GM12878 (cell line): ENCODE results near the gene GAS2. TPM values are rescaled to one million over a fixed set of nuclear protein-coding genes. Genes with fewer than 3 reads are reported as not detected.
A peak's percentile ranks its signal among the peaks of the same experiment; 100 is the strongest.

ENCODE experiments used
- BMI1 ChIP-seq: fragments of 450-650 bp; IDR thresholded peaks from 2 replicates; pipeline ENCODE4 v1.6.1; 2016; ENCODE audit warnings: mild to moderate bottlenecking, moderate library complexity, borderline replicate concordance
- CBX5 ChIP-seq: sonication (generic); IDR thresholded peaks from 2 replicates; pipeline ENCODE4 v1.6.1; 2016; ENCODE audit warnings: low read depth, moderate library complexity, mild to moderate bottlenecking, inconsistent platforms
- CREB1 ChIP-seq: IDR thresholded peaks from 2 replicates; pipeline ENCODE4 v1.6.1; 2012; ENCODE audit warnings: low read depth, mild to moderate bottlenecking, inconsistent platforms
- GATAD2B ChIP-seq: fragments of 450-650 bp; conservative IDR thresholded peaks from 2 replicates; pipeline ENCODE4 v1.6.1; 2017; ENCODE audit warnings: low read depth, mild to moderate bottlenecking, moderate library complexity
- IKZF2 ChIP-seq, 2 experiments: fragments of 450-650 bp; IDR thresholded peaks; 2 replicates each; pipeline ENCODE4 v1.6.1; 2017; ENCODE audit warnings: mild to moderate bottlenecking in 2 of 2, moderate library complexity in 2 of 2
- IRF5 ChIP-seq: fragments of 450-650 bp; IDR thresholded peaks from 2 replicates; pipeline ENCODE4 v1.6.1; 2017; ENCODE audit warnings: borderline replicate concordance
- MTA2 ChIP-seq: fragments of 450-650 bp; IDR thresholded peaks from 2 replicates; pipeline ENCODE4 v1.6.1; 2016; ENCODE audit warnings: low read depth, mild to moderate bottlenecking, moderate library complexity
- MXI1 ChIP-seq: fragments of 150-350 bp; IDR thresholded peaks from 2 replicates; pipeline ENCODE4 v1.6.1; 2011; ENCODE audit warnings: low read depth, mild to moderate bottlenecking, inconsistent platforms, low read length, improper control_type of control experiment
- NR2F1 ChIP-seq: fragments of 450-650 bp; conservative IDR thresholded peaks from 2 replicates; pipeline ENCODE4 v1.6.1; 2017; ENCODE audit warnings: mild to moderate bottlenecking
- PBX3 ChIP-seq: IDR thresholded peaks from 2 replicates; pipeline ENCODE4 v1.6.1; 2011; ENCODE audit warnings: mild to moderate bottlenecking, low read depth, low read length, moderate library complexity; ENCODE audit not compliant: insufficient replicate concordance
- POLR2AphosphoS5 ChIP-seq: IDR thresholded peaks from 2 replicates; pipeline ENCODE4 v1.6.1; 2011; ENCODE audit warnings: mild to moderate bottlenecking, low read length, inconsistent platforms
- RAD21 ChIP-seq: IDR thresholded peaks from 2 replicates; pipeline ENCODE4 v1.6.1; 2011; ENCODE audit warnings: mild to moderate bottlenecking, low read depth, low read length, moderate library complexity; ENCODE audit not compliant: insufficient read depth
- SMARCA5 ChIP-seq: fragments of 450-650 bp; IDR thresholded peaks from 2 replicates; pipeline ENCODE4 v1.6.1; 2017; ENCODE audit warnings: mild to moderate bottlenecking
- SREBF1 ChIP-seq: IDR thresholded peaks from 2 replicates; pipeline ENCODE4 v1.6.1; 2012; ENCODE audit warnings: mild to moderate bottlenecking, low read length
- TCF3 ChIP-seq: IDR thresholded peaks from 2 replicates; pipeline ENCODE4 v1.6.1; 2012; ENCODE audit warnings: low read depth, mild to moderate bottlenecking, low read length, borderline replicate concordance; ENCODE audit not compliant: insufficient read depth
- YY1 ChIP-seq: IDR thresholded peaks from 2 replicates; pipeline ENCODE4 v1.6.1; 2011; ENCODE audit warnings: low read depth, mild to moderate bottlenecking, low read length
- ZBTB33 ChIP-seq: fragments of 450-650 bp; IDR thresholded peaks from 2 replicates; pipeline ENCODE4 v1.6.1; 2017; ENCODE audit warnings: mild to moderate bottlenecking
- ZNF217 ChIP-seq: fragments of 450-650 bp; IDR thresholded peaks from 2 replicates; pipeline ENCODE4 v1.6.1; 2017; ENCODE audit warnings: antibody characterized with exemption, mild to moderate bottlenecking
- ZNF24 ChIP-seq: fragments of 450-650 bp; IDR thresholded peaks from 2 replicates; pipeline ENCODE4 v1.6.1; 2017; ENCODE audit warnings: antibody characterized with exemption, mild to moderate bottlenecking
- polyA plus RNA-seq, 11 experiments: library from polyadenylated mRNA; depleted of rRNA in 4 of 11; unstranded in 6 of 11; stranded (reverse) in 5 of 11; fragments of >200 nt; fragmentation: Nextera tagmentation in 4 of 11; fragmentation: Illumina TruSeq in 1 of 11; extraction: Ambion mirVana in 4 of 11; extraction: Trizol in 1 of 11; gene quantifications; 1 replicate in 1 of 11; 2 replicates in 10 of 11; pipeline versions ENCODE4 v1.2.1 to v1.2.3, GENCODE V29; 2011 to 2016; ENCODE audit warnings: inconsistent platforms in 2 of 11, missing spikeins in 2 of 11, low read depth in 1 of 11
- total RNA-seq, 4 experiments: library from RNA; depleted of rRNA in 3 of 4; stranded (reverse); fragments of >200 nt in 3 of 4; fragmentation: Illumina TruSeq in 1 of 4; extraction: Trizol in 1 of 4; gene quantifications; 2 replicates each; pipeline versions ENCODE4 v1.2.1 to v1.2.3, GENCODE V29; 2013 to 2021
- TF ChIP-seq, protein P1 (sequence below): IDR thresholded peaks from 2 replicates; pipeline ENCODE4 v1.6.1; 2011; ENCODE audit warnings: low read depth, mild to moderate bottlenecking, low read length, moderate library complexity, borderline replicate concordance; ENCODE audit errors: extremely low read depth
- TF ChIP-seq, protein P2 (sequence below): fragments of 450-650 bp; formaldehyde crosslinking; IDR thresholded peaks from 2 replicates; pipeline ENCODE4 v1.5.0; 2022; ENCODE audit warnings: mild to moderate bottlenecking, missing genetic modification characterization

Gene GAS2
- total and polyA plus RNA-seq, 10 of the 15 experiments (the other 5 are each of a cell fraction or from before 2014, with no cell fraction given), result 16.4 to 81.4 (median 26.2) TPM

- TF ChIP-seq RAD21 (peak; percentile 56), CREB1 (peak; percentile 72), PBX3 (no peak), ZNF24 (0 out of 2 replicates have a peak, but pooled peaks have one; percentile 5), GATAD2B (no peak; the same call in none of the 2 replicates), CBX5 (peak; percentile 42; the same call in 1 of the 2 replicates), SMARCA5 (peak; percentile 70; the same call in 1 of the 2 replicates), ZBTB33 (no peak), NR2F1 (peak; percentile 55; the same call in 1 of the 2 replicates), POLR2AphosphoS5 (peak; percentile 77), TCF3 (0 out of 2 replicates have a peak, but pooled peaks have one; percentile 33), ZNF217 (0 out of 2 replicates have a peak, but pooled peaks have one; percentile 14), IRF5 (no peak; the same call in 1 of the 2 replicates), YY1 (peak; percentile 46; the same call in 1 of the 2 replicates), IKZF2 (IDR thresholded peaks at IDR 0.05) (peak; percentile 63 to 64; a peak in 3 of 4 replicates), MXI1 (0 out of 2 replicates have a peak, but pooled peaks have one; percentile 6), BMI1 (no peak), SREBF1 (no peak), MTA2 (no peak)
- TF ChIP-seq, protein P1, sequence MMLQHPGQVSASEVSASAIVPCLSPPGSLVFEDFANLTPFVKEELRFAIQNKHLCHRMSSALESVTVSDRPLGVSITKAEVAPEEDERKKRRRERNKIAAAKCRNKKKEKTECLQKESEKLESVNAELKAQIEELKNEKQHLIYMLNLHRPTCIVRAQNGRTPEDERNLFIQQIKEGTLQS, result no peak
- TF ChIP-seq, protein P2, sequence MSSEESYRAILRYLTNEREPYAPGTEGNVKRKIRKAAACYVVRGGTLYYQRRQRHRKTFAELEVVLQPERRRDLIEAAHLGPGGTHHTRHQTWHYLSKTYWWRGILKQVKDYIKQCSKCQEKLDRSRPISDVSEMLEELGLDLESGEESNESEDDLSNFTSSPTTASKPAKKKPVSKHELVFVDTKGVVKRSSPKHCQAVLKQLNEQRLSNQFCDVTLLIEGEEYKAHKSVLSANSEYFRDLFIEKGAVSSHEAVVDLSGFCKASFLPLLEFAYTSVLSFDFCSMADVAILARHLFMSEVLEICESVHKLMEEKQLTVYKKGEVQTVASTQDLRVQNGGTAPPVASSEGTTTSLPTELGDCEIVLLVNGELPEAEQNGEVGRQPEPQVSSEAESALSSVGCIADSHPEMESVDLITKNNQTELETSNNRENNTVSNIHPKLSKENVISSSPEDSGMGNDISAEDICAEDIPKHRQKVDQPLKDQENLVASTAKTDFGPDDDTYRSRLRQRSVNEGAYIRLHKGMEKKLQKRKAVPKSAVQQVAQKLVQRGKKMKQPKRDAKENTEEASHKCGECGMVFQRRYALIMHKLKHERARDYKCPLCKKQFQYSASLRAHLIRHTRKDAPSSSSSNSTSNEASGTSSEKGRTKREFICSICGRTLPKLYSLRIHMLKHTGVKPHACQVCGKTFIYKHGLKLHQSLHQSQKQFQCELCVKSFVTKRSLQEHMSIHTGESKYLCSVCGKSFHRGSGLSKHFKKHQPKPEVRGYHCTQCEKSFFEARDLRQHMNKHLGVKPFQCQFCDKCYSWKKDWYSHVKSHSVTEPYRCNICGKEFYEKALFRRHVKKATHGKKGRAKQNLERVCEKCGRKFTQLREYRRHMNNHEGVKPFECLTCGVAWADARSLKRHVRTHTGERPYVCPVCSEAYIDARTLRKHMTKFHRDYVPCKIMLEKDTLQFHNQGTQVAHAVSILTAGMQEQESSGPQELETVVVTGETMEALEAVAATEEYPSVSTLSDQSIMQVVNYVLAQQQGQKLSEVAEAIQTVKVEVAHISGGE (CRISPR knock-in tag), result no peak
Observed at GRCh38 chr11:22829231-22830081, 163.0 kb downstream of the GAS2 start, which contains the start of gene SVIP (continued).
